Ishikawa (cell line): Measurements from ENCODE around the gene C1R.

ENCODE experiments used
- CEBPB ChIP-seq: IDR thresholded peaks from 2 replicates; pipeline ENCODE4 v1.6.1; 2012
- CREB1 ChIP-seq: IDR thresholded peaks from 2 replicates; pipeline ENCODE4 v1.6.1; 2012; ENCODE audit warnings: low read depth
- EGR1 ChIP-seq: IDR thresholded peaks from 2 replicates; pipeline ENCODE4 v1.6.1; 2012
- RAD21 ChIP-seq: IDR thresholded peaks from 2 replicates; pipeline ENCODE4 v1.6.1; 2012; ENCODE audit warnings: low read depth
- REST ChIP-seq: IDR thresholded peaks from 2 replicates; pipeline ENCODE4 v1.6.1; 2012; ENCODE audit warnings: low read depth, mild to moderate bottlenecking
- TAF1 ChIP-seq: IDR thresholded peaks from 2 replicates; pipeline ENCODE4 v1.6.1; 2012; ENCODE audit warnings: low read depth, mild to moderate bottlenecking
- USF1 ChIP-seq: IDR thresholded peaks from 2 replicates; pipeline ENCODE4 v1.6.1; 2012

- no peak for TF ChIP-seq TAF1
- no peak for TF ChIP-seq USF1
- TF ChIP-seq RAD21, result no peak
- no peak for TF ChIP-seq EGR1
- TF ChIP-seq CEBPB, result no peak
- no peak for TF ChIP-seq CREB1
- no peak for TF ChIP-seq REST
Observed at GRCh38 chr12:7061596-7061995, 30.6 kb downstream of the C1R start.
